Measurements from ENCODE around the gene DMRT1. TPM values are rescaled to one million over a fixed set of nuclear protein-coding genes. Genes with fewer than 3 reads are reported as not detected.

The DMRT1 gene
- total and polyA plus RNA-seq, 9 of the 15 experiments (the other 6 are each of a cell fraction or from before 2014, with no cell fraction given) = not detected

DNA sequence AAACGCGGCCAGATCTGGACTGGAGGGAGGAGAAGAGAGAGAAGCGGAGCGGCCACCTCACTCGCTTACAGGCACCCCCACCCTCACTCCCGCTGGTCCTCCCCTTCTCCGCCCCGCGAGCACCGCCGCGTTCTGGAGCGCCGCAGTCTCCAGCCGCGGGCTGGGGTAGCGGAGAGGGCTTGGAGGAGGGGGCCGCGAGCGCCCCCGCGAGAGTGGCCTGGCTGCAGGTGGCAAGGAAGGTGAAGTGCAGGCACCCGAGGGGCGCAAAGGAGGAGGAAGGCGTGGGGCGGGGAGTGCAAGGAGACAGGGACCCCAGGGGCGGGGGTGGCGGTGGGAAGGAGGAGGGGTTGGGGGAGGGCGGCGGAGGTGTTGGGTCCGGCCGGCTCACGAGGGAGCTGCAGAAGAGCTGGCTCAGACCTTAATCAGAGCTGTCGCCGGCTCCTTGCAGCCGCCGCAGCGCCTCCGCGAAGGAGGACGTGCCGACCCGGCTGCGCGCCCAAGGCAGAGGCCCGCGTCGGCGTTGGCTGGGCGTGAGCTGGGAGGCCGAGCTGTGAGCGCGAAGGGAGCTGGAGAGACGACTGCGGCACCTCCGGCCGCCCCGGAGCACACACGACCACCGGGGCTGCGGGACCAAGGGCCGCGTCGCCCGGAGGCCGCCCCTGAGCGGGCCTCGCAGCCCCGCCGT, 134.9 kb downstream of the DMRT1 start, which contains the start of gene DMRT3 (continued):
- TF ChIP-seq SPI1 (IDR thresholded peaks at IDR 0.05; ENCODE audit: borderline replicate concordance, low read depth, low read length) (no peak), ZNF707 (CRISPR knock-in tag; conservative IDR thresholded peaks at IDR 0.05) (no peak), ZFP30 (CRISPR knock-in tag; IDR thresholded peaks at IDR 0.05; ENCODE audit: borderline replicate concordance) (no peak), ZNF740 (CRISPR knock-in tag; IDR thresholded peaks at IDR 0.05) (no peak), ZNF740 (tag; IDR thresholded peaks at IDR 0.05) (no peak), ZNF124 (CRISPR knock-in tag; IDR thresholded peaks at IDR 0.05) (no peak), ZNF274 (IDR thresholded peaks at IDR 0.05; ENCODE audit: borderline replicate concordance, low read depth, low read length) (no peak), PRPF4 (IDR thresholded peaks at IDR 0.05; ENCODE audit: insufficient read depth, low read depth, low read length, poor library complexity, severe bottlenecking) (no peak), ZEB2 (IDR thresholded peaks at IDR 0.05) (no peak), ERF (CRISPR knock-in tag; IDR thresholded peaks at IDR 0.05) (no peak), MTA2 (IDR thresholded peaks at IDR 0.05; ENCODE audit: low read depth) (no peak)

Measured in K562 (cell line).